ENCODE results near the gene PAF1.

PAF1 gene

GRCh38 chr19:39351537-39352064 lies 39.3 kb downstream of the PAF1 start:
- peak; percentile 85 for DNase-seq

- DNase-seq = no peak
These were observed 40.8 kb downstream of the PAF1 start for GRCh38 chr19:39350156-39350555.

- DNase-seq = no peak
These were observed 41.6 kb downstream of the PAF1 start for GRCh38 chr19:39349326-39349725.

GRCh38 chr19:39347332-39348164 lies 43.4 kb downstream of the PAF1 start:
- DNase-seq = no peak

- DNase-seq = no peak
These were observed 45.0 kb downstream of the PAF1 start for GRCh38 chr19:39345956-39346355.

- no peak for DNase-seq
These were observed 48.1 kb downstream of the PAF1 start for GRCh38 chr19:39342647-39343305.

- peak; percentile 100 for DNase-seq
These were observed 48.9 kb downstream of the PAF1 start, which contains the start of gene SAMD4B for GRCh38 chr19:39341719-39342604. Gene SAMD4B, plus strand, starts transcription at chr19:39342421. Its CDS starts 14,473 bp downstream, at chr19:39356894.

GRCh38 chr19:39341129-39341718 lies 49.7 kb downstream of the PAF1 start:
- DNase-seq = peak; percentile 46

GRCh38 chr19:39340156-39340555 lies 50.8 kb downstream of the PAF1 start:
- DNase-seq = peak; percentile 34

GRCh38 chr19:39339674-39340073 lies 51.2 kb downstream of the PAF1 start:
- no peak for DNase-seq

GRCh38 chr19:39336483-39336882 lies 54.4 kb downstream of the PAF1 start:
- DNase-seq = no peak
